CD4-positive, alpha-beta T cell (primary cell): ENCODE data around the gene CHST14. TPM values are rescaled to one million over a fixed set of nuclear protein-coding genes. Genes with fewer than 3 reads are reported as not detected.

Experiments used
- ATAC-seq: fragments of 200-7000 bp; cut with Tn5 transposase; one replicate; pipeline ENCODE4 v1.10.0; 2022; ENCODE audit warnings: mild to moderate bottlenecking; ENCODE audit not compliant: poor library complexity
- CTCF ChIA-PET: fragments of 350-600 bp; sonication (Branson Sonifier 250); formaldehyde crosslinking; loops from one replicate; lab custom pipeline; 2021; ENCODE audit warnings: antibody characterized with exemption, inconsistent platforms; lab: Charles Lee
- POLR2A ChIA-PET: fragments of 350-600 bp; sonication (Branson Sonifier 250); formaldehyde crosslinking; loops from one replicate; lab custom pipeline; 2021; ENCODE audit warnings: antibody characterized with exemption, inconsistent platforms; lab: Charles Lee
- DNase-seq, 14 experiments: peaks; one replicate each; pipeline ENCODE4 v3.0.0-alpha.2; 2013 to 2020; ENCODE audit warnings: mixed read lengths in 2 of 14
- H3K27ac ChIP-seq, 2 donors: one replicate each; pipeline versions ENCODE4 v1.5.1 to v1.7.0; 2013; ENCODE audit warnings: low read length in 2 of 2, low read depth in 1 of 2, mild to moderate bottlenecking in 1 of 2
- H3K27me3 ChIP-seq, 2 experiments: 1 replicate in 1 of 2; 2 replicates in 1 of 2; pipeline versions ENCODE4 v1.6.1 to v1.7.0; 2013; ENCODE audit warnings: low read length in 2 of 2, control low read depth in 1 of 2, mild to moderate bottlenecking in 1 of 2, moderate library complexity in 1 of 2; ENCODE audit not compliant: insufficient read depth in 2 of 2, control insufficient read depth in 1 of 2
- H3K36me3 ChIP-seq: one replicate; pipeline ENCODE4 v1.6.1; 2013; ENCODE audit warnings: low read length, control low read depth; ENCODE audit not compliant: insufficient read depth
- H3K4me1 ChIP-seq: one replicate; pipeline ENCODE4 v1.6.1; 2013; ENCODE audit warnings: low read length, control low read depth; ENCODE audit not compliant: insufficient read depth
- H3K4me3 ChIP-seq: one replicate; pipeline ENCODE4 v1.5.1; 2013; ENCODE audit warnings: mild to moderate bottlenecking, low read length, moderate library complexity
- H3K9me3 ChIP-seq, 2 experiments: 1 replicate in 1 of 2; 2 replicates in 1 of 2; pipeline versions ENCODE4 v1.6.1 to v1.7.0; 2013; ENCODE audit warnings: low read length in 2 of 2, mild to moderate bottlenecking in 2 of 2, control low read depth in 1 of 2, moderate library complexity in 1 of 2; ENCODE audit not compliant: control insufficient read depth in 1 of 2, insufficient read depth in 1 of 2
- H3K27ac Mint-ChIP-seq: one replicate; pipeline ENCODE4 v1.8.0; 2020; ENCODE audit warnings: mixed read lengths
- H3K27me3 Mint-ChIP-seq: one replicate; pipeline ENCODE4 v1.8.0; 2021; ENCODE audit warnings: mixed read lengths
- H3K36me3 Mint-ChIP-seq: one replicate; pipeline ENCODE4 v1.8.0; 2021; ENCODE audit warnings: low read depth, mixed read lengths
- H3K4me1 Mint-ChIP-seq: one replicate; pipeline ENCODE4 v1.8.0; 2021; ENCODE audit warnings: low read depth, mixed read lengths
- H3K4me3 Mint-ChIP-seq: one replicate; pipeline ENCODE4 v1.8.0; 2020; ENCODE audit warnings: mild to moderate bottlenecking, mixed read lengths
- H3K9me3 Mint-ChIP-seq: one replicate; pipeline ENCODE4 v1.8.0; 2020; ENCODE audit warnings: mixed read lengths
- intact Hi-C, 2 experiments: fragments of 100-400 bp; cut with DNase I in 1 of 2; cut with micrococcal nuclease in 1 of 2; formaldehyde crosslinking; loops; one replicate each; pipeline versions ENCODE4 v1.15.1 to v1.9.0; 2023 to 2025; cut with DNase I, micrococcal nuclease
- total RNA-seq, 174 experiments: library from RNA in 2 of 174; stranded (reverse) in 2 of 174; gene quantifications; one replicate each; pipeline ENCODE4 v1.2.3 and lab custom pipeline; 2021 to 2026
- TF ChIP-seq, protein P1 (sequence below): fragments of 200-600 bp; IDR thresholded peaks from one replicate; pipeline ENCODE4 v1.8.0; 2022; ENCODE audit warnings: antibody characterized with exemption, mild to moderate bottlenecking

The CHST14 gene
- total RNA-seq, 2 experiments from 2014 or later: 4.6 to 5.1 TPM

DNA sequence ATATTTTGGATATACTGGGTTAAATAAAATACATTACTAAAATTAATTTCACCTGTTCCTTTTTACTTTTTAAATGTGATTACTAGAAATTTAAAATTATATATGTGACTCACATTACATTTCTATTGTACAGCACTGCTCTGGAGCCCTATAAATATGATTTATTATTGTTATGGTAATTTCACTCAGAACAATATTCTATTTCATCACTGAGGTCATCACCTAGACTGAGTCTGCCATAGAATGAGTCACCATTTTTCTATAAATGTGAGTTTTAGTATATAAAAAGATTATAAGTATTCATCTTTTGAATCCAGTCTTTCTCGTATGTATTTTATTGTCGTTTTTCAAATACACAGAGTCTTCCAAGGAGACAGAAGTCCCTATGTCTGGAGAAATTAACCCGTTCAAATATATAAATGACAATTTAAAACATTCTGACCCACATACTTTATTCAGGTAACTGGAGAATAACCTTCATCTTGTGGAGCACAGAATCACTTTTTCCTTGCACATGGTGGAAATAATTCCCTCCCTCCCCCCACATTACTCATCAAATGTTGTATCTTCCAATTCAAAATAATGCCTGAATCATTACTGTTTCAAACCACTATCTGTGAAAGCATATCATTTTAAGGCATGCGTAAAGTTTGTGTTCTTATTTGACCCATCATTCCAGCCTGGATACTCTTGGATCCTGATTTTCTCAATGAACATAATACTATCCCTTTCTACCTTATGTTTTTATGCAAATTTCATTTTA, 30.0 kb downstream of the CHST14 start:
- H3K36me3 ChIP-seq: no peaks in the 10 kb centered on the region
- no peaks in the 10 kb centered on the region for H3K4me1 Mint-ChIP-seq
- H3K27me3 ChIP-seq: peaks cover 6 to 16% of the 10 kb centered on the region in 2 experiments
- no peak for ATAC-seq
- peaks cover 30% of the 10 kb centered on the region for H3K27me3 Mint-ChIP-seq
- ChIA-PET CTCF (no interaction called here), POLR2A (no interaction called here)
- H3K27ac Mint-ChIP-seq: no peak overlapping the region
- H3K9me3 ChIP-seq: no peaks in the 10 kb centered on the region
- intact Hi-C loops: no loop called here
- no peak for DNase-seq
- TF ChIP-seq, protein P1, sequence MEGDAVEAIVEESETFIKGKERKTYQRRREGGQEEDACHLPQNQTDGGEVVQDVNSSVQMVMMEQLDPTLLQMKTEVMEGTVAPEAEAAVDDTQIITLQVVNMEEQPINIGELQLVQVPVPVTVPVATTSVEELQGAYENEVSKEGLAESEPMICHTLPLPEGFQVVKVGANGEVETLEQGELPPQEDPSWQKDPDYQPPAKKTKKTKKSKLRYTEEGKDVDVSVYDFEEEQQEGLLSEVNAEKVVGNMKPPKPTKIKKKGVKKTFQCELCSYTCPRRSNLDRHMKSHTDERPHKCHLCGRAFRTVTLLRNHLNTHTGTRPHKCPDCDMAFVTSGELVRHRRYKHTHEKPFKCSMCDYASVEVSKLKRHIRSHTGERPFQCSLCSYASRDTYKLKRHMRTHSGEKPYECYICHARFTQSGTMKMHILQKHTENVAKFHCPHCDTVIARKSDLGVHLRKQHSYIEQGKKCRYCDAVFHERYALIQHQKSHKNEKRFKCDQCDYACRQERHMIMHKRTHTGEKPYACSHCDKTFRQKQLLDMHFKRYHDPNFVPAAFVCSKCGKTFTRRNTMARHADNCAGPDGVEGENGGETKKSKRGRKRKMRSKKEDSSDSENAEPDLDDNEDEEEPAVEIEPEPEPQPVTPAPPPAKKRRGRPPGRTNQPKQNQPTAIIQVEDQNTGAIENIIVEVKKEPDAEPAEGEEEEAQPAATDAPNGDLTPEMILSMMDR: no peak
- H3K4me3 ChIP-seq: no peak overlapping the region
- H3K27ac ChIP-seq: no peak overlapping the region
- H3K4me3 Mint-ChIP-seq: no peak overlapping the region
- no peaks in the 10 kb centered on the region for H3K36me3 Mint-ChIP-seq
- no peaks in the 10 kb centered on the region for H3K9me3 Mint-ChIP-seq
- H3K4me1 ChIP-seq: no peaks in the 10 kb centered on the region

GRCh38 chr15:40501487-40501886, 30.7 kb downstream of the CHST14 start:
- POLR2A ChIA-PET: no interaction called here

DNA sequence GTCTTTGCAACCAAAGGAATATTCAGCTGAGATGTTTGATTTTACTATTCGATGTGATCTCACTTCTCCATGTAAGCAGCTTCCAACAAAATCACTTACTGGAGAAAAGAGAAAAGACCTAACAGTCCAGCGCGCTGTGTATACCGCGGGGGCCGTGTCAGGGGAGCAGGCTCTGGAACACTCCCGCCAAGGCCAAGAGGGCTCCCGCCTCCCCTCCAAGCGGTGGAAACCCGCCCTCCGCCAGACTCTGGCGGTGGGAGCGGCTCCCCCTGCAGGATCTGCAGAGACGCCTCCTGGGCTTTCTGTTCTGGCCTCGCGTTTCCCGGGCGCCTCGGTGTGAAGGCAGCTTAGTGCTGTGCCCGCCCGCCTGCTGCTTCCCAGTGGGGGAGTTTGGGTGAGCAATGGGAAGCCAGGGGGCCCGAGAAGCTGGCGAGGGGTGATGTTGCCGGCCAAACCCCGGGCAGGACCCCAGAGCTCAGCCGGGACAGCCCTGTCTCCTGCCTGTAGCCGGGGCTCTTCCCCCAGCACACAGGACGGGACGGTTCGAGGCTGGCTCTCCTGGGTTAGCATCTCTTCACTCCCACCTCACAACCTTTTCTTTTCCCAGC, 36.3 kb downstream of the CHST14 start:
- ATAC-seq: peak; percentile 77
- peaks cover 30 to 53% of the 10 kb centered on the region in 2 experiments for H3K27me3 ChIP-seq
- no peaks in the 10 kb centered on the region for H3K36me3 ChIP-seq
- H3K4me3 ChIP-seq: no peak overlapping the region
- H3K4me1 ChIP-seq: peaks cover 21% of the 10 kb centered on the region
- H3K9me3 ChIP-seq: peaks cover 0 to 6% of the 10 kb centered on the region in 2 experiments
- no peak overlapping the region for H3K27ac ChIP-seq
- peak; percentile 37 to 77 (median 60) for DNase-seq
- POLR2A ChIA-PET: interaction anchor here (0.9 kb wide), 2 partner anchors 57 to 66 kb away, joined by 3 to 5 read pairs; partner anchors contain the start of gene BAHD1
- no peak overlapping the region for H3K27ac Mint-ChIP-seq
- H3K4me3 Mint-ChIP-seq: no peak overlapping the region
- peaks cover 81% of the 10 kb centered on the region for H3K27me3 Mint-ChIP-seq
- H3K36me3 Mint-ChIP-seq: no peaks in the 10 kb centered on the region
- peaks cover 27% of the 10 kb centered on the region for H3K4me1 Mint-ChIP-seq
- CTCF ChIA-PET: interaction anchor here (0.6 to 1.5 kb wide), 9 partner anchors 13 to 469 kb away, joined by 3 to 13 read pairs (median 3); partner anchors contain the start of genes BAHD1 and CHST14
- intact Hi-C loops: loop anchor here in 1 of 2 experiments (1.0 kb wide), 2 partner anchors 66 to 163 kb away; no protein-coding TSS in a partner anchor
- TF ChIP-seq, protein P1: peak; percentile 70
- H3K9me3 Mint-ChIP-seq: no peaks in the 10 kb centered on the region

More at GRCh38 chr15:40501487-40501886, 30.7 kb downstream of the CHST14 start:
- H3K4me3 ChIP-seq: no peak overlapping the region
- no peak for ATAC-seq
- TF ChIP-seq, protein P1: no peak
- CTCF ChIA-PET: no interaction called here
- Mint-ChIP-seq H3K9me3 (no peaks in the 10 kb centered on the region), H3K36me3 (no peaks in the 10 kb centered on the region), H3K27ac (no peak overlapping the region), H3K4me3 (no peak overlapping the region), H3K4me1 (no peaks in the 10 kb centered on the region), H3K27me3 (peaks cover 37% of the 10 kb centered on the region)
- no peaks in the 10 kb centered on the region for H3K4me1 ChIP-seq
- no peak overlapping the region for H3K27ac ChIP-seq
- no peaks in the 10 kb centered on the region for H3K9me3 ChIP-seq
- H3K27me3 ChIP-seq: peaks cover 6 to 19% of the 10 kb centered on the region in 2 experiments
- H3K36me3 ChIP-seq: no peaks in the 10 kb centered on the region
- no peak for DNase-seq
- intact Hi-C loops: no loop called here
